ENCODE measurements around the gene OSBPL10.

OSBPL10 gene

GRCh38 chr3:31613654-31614053 is 367.4 kb downstream of the OSBPL10 start:
- DNase-seq (ENCODE audit: low read depth) = no peak

GRCh38 chr3:31613177-31613576 is 367.9 kb downstream of the OSBPL10 start:
- DNase-seq (ENCODE audit: low read depth) = no peak
